DMS114 treated with DMSO at 0.1 percent for 48 hours (cell line): ENCODE results near the gene NR2C2.

Experiments
- DNase-seq: peaks from one replicate; lab custom pipeline; 2025; ENCODE audit not compliant: unreplicated experiment; lab: John Stamatoyannopoulos, UW

NR2C2 gene

DNA sequence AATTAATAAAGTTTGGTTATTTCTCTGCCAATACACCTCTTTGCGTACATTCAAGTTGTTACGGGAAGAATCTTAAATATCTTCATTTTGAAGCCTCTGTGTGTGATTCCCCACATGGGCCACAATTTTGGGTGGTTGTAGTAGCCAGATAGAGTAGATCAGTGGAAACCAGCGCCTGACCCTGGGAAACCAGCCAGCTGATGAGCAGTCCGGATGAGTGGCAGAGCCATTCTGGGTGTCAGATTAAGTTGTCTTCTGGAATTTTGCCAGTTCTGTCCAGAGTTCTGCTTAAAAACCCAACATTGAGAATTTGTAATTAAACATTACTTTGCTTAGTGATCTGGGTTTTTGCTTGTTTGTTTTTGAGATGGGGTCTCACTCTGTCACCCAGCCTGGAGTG, 68.1 kb downstream of the NR2C2 start:
- no peak for DNase-seq

DNA sequence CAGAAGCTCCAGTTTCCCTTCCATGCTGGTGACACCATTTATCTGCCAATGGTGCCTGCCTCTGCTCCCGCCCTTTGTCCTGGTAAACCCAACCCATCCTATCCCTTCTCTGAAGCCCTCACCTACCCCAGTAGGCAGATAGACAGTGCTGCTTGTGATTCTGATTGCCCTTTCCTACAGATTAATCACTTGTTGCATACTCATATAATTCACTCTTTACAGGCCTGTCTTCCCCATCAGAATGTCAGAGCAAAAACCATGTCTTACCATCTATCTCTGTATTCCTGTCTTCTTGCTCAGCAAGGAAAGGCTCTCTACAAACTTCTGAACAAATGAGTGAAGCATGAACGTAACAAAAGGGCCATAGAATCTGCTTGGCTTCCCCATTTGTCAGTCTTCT, 69.8 kb downstream of the NR2C2 start:
- DNase-seq, result no peak

DNA sequence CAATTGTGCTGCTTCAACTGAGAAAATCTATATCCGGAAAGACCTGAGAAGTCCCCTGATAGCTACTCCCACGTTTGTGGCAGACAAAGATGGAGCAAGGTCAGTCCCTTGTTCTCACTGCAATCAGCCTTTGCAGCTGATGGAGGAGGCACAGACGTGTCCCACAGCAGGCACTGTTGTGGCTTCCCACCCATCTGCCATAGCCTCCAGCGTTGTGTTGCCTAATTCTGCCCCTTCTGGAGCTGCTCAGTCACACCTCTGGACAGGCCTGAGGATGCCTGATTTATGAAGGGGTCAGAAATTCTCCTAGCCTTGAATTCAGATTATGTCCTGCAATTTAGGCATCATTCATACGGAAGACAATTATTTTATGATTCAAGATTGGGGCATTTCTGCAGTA, 75.9 kb downstream of the NR2C2 start:
- DNase-seq, result no peak

DNA sequence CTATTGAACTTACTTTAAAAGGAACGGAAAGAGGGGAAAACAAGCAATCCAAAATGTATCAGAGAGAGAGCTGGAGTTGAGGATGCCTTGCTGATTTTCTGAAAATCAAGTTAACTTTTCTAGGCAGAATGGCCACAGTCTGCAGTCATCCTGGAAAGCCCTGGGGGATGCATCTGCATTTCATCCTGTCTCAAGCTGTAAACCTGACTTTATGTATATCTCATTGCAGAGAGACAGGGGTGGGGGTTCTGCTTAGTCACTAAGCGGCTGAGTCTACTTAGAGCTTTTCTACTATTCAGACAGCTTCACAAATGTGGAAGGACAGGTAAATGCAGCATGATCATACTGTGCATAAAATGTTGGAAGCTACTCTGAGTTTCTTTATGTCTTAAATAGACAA, 76.3 kb downstream of the NR2C2 start:
- DNase-seq, result no peak

DNA sequence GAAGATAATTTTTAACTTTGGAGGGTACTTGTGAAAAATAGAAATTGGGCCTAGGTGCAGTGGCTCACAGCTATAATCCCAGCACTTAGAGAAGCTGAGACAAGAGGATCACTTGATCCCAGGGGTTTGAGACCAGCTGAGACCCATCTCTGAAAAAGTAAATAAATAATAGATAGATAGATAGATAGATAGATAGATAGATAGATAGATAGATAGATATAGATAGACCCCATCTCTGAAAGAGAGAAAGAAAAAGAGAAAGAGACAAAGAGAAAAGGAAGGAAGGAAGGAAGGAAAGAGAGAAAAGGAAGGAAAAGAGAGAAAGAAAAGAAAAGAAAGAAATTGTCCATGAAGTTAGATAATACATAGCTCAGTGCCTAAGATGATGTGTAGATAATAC, 82.2 kb downstream of the NR2C2 start:
- no peak for DNase-seq

DNA sequence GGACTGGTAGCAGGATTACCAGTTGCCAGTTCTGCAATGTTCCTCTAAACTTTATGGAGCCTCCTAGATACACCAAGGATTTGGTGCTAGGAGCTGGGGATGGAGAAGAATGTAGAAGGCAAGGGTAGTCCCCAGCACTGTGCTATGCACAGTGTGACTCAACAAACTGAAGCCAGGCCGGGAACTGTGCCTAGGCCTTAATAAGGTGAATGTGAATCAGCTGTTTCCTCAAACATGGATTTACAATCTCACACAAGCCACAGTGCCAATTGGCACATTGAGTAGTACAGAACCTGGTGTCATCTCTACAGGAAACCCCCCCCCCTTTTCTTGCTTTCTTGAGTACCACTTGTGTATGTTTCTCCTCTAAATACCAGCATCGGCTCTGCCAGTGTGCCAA, 85.3 kb downstream of the NR2C2 start:
- DNase-seq, result no peak

DNA sequence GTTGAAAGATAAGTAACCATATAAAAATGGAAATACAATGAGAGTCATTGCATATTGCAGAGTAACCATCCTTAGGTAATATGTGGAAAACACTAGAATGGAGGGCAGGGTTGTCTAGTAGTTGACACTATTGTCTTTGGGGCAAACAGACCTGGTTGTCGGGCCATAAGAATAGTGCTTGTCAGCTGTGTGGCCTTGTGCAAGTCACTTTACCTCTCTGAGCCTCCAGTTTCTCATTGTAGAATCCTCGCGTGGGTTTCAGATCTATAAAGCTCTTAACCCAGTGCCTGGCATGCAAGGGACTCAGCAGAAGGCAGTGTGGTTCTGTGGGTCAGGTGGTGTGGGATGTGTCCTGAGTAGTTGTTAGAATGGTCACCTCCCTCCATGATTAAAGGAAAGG, 85.7 kb downstream of the NR2C2 start:
- no peak for DNase-seq

DNA sequence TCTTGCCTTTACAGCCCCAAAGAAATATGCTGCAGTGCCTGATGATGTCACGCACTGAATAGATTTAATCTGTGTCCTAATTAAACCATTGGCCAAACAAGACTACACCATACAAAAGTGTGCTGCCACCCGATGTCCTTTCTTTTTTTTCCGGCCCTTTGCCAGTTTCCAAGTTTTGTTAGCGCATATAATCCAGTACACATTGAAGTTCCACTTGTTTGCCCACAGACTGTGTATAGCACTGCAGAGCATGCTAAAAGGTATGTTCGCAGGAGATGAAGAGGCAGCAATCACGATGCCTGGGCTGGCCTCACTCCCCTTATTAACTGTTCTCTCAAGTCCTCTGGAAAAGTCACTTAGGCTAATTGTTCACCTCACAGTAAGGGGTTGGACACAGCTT, 90.9 kb downstream of the NR2C2 start:
- DNase-seq, result no peak

DNA sequence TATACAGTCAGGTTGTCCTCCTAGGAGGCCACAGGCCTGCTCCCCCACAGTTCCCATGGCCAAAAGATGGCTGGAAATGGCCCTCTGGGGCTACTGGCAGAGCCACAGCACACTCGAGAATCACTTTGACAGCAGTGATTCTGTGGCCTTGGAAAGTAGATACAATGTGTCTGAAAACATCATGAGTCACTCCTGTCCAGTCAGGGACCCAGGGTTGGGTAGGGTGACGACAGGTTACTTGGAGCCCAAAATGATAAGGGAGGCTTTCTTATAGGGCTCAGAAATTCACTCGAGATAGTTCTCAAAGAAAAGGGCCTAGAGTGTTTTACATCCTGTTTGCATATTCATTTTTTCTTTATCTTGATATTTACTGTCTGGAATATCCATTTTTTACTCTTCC, 93.5 kb downstream of the NR2C2 start:
- DNase-seq, result no peak

DNA sequence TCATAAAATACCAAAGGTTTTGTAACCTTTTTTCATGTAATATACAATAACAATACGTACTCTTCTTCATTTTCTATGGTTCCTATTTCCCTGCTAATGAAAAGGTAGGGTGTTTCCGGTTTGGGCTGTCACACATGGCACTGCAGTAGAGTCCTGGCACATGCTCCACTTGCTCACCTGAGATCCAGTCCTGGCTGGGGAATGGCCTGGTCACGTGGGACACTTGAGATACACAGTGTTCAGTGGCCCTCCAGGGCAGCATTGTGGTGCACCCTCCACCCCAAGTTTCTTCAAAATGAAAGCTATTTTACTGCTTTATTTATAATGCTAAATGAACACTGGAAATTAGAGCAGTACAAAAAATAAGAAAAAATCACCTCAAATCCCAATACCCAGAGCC, 94.6 kb downstream of the NR2C2 start:
- no peak for DNase-seq

DNA sequence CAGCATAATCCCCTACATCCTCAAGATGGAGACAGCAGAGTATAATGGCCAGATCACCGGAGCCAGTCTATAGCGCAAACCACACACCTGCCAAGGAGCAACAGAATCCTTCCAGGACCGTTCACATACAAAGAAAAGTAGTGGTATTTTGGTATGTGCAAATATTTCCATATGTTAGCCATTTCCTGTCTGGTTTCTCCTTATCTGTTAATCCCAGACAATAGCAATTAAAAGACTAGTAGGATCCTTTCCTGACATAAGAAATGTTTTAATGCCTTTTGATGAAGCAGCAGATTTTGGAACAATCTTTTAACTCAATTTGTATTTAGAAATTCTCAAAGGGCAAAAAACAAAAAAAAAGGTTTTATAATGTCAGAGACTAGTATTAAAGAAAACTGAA, 95.6 kb downstream of the NR2C2 start:
- no peak for DNase-seq

DNA sequence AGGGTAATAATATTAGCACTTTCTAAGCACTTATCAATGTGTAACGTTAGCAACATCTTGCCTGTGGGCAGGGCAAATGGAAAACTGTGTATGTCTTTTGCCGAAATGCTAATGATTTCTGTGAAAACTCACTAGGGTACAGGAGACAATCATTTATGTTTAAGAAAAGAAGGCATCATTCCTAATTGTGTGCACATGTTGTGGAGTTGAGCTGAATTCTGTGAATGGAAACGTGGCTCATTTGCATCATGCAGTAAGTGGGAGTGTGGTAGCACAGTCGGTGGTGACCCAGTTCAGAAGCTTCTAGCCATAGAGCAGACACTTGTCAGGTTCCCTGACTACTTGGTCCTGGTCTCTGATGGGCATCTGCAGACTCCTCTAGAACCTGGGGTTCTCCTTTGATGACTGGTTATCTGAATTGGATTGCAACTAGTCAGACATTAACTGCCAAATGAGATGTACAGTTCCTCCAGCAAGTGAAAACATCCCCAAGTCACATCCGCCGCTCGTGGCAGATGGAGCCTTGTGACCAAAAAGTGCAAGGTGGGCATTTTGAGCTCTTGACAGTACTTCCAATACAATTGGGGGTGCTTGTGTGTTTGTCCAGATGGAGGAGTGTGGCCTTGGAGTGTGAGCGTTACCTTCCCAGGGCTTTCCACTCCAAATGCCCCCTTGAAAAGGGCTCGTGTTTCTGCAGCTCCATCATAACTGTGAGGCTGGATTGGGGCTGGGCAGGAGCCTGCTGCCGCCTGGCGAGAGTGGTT, 96.2 kb downstream of the NR2C2 start:
- DNase-seq, result no peak

DNA sequence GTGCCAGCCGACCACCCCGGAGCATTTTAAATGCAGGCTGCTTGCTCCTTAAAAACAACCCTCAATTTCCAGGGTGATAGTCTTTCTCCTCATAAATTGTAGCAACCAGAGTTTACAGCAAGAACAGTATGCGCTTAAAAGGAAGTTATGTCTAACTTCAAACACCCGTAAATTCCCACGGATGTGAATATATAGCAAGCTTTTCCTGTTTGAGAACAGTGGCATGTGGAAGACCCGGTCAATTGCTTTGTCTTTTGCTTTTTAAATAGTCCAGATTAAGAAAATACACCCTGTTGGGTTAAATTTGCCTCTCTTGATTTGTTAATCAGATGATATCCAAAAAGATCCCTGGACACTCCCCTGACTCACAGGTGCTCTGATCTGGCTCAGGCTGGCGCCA, 96.9 kb downstream of the NR2C2 start:
- DNase-seq, result no peak

DNA sequence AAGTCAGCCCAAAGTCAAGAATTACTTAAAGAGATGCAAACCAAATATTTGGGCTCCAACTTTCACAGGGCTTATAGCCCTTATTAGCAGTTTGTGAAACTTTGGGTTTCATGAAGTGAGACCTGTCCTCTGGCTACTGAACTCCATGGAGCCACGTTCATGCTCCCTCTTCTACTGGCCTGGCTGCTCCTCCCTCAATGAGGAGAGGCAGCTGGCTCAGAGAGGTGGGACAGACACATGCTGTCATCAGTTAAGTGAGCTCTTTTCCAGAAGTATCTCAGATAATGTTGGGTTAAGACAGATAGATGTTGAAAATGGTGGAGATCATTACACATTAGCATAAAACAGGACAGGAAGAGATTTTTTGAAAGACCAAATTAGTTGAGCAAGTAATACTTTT, 98.3 kb downstream of the NR2C2 start:
- DNase-seq, result no peak

DNA sequence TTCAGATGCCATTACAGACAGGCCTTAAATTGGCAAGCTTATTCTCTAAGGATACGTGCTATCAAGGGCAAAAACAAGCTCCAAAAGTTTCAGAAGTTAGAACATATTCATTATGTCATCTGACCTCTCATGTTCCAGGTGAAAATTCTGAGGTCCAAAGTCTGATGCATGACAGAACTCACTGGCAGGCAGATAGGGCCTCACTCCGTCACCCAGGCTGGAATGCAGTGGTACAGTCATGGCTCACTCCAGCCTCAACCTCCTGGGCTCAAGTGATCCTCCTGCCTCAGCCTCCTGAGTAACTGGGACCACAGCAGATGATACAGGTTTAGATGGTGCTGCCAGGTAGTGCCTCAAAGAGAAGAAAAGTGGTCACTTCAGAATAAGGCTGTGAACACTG, 102.2 kb downstream of the NR2C2 start:
- no peak for DNase-seq

DNA sequence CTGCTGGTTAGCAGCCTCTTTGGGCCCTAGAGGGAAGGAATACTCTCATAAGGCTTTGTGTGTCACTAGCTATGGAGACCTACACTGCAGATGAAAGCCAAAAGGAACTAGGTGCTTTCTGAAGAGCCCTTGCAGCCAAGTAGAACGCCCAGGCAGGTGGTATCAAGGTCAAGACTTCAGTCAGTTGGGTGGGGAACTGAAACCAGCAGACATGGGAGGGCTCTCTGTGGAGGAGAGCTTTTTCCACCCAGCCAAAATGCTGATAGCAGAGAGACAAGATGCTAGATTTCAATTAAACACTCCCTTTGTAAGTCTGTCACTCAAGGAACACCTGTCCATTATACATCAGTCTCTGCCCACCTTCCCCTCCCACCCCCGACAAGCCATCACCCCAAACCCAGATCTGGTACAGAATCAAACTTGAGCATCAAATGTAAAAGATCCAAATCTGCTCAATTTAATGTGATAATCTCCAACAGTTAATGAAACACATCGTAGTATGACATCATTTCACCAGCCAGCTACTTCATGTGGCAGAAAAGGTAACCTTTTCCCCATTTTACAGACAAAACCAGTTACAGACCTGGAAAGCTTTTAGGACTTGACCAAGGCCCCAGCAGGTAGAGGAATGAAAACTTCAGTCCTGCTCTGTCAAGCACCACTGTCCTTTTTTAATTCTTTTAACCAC, 103.2 kb downstream of the NR2C2 start:
- DNase-seq, result no peak

DNA sequence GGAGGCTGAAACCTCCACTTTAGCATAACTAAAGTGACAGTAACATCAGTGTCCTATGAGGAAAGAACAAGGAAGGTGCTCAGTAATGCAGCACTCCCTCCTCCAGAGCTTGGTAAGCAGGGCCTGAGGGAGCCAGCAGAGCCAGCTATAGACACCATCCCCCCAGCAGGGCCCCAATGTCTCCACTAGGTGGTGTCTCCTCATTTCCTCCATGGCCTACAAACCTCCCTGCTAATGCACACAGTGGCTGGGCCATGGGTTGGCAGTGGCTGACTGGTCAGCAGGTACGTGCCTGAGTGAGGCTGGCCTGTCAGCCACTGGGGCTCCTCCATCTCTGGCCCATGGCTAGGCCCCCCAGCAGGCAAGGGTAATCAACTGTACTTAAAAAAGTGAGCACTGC, 104.1 kb downstream of the NR2C2 start:
- peak; percentile 12 for DNase-seq

DNA sequence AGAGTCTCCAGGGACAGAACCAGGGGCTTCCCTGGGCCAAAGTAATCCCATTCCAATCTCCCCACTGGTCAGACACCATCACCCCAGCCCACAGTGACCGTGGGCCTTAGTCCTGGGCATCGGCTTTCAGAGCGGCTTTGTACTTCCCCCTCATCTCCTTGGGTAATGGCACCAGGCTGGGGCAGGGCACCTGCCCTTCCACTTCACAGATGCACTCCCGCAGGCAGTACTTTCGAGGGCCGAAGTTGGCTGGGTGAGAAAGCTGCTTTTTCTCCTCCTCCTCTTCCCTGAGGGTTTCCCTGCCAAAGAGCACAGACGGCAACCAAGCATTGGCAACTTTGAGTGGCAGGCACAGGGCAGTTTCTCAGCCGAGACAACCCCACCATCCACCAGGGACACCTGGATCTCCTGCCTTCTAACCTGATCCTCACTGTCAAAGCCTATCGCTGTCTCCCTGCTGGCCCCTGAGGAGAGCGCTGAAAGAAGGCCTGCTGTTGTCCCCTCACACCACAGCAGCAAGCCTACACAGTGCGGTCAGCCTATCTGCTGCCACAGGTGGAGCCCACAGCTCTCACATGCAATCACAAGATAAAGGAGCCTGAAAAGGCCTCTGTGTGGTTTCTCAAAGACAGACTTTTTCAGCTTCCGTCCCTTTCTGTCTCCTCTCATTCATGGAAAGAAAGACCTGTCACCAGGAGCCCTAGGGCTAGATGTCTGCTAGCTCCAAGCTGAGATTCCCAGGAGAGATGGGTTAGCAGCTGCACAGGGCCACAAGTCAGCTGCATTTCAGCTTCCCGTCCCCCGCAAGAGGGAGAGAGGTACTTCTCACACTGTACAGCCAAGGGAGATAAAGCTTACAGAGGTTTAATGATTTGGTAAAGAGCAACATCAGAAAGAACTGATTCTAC, 105.2 kb downstream of the NR2C2 start:
- DNase-seq, result no peak

DNA sequence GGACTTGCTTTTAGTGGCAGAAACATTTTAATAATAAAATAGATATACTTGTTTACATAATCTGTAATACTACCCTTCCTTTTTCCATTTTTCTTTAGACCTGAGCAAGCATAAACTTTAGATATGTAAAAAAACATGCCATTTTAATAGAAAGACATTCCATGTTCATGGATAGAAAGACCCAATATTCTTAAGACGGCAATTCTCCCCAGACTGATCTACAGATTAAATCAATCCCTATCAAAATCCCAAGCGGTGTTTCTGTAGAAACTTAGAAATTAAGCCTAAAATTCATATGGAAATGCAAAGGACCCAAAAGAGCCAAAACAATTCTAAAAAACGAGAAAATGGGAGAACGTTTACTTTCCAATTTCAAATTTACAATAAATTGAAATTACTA, 106.2 kb downstream of the NR2C2 start:
- no peak for DNase-seq

DNA sequence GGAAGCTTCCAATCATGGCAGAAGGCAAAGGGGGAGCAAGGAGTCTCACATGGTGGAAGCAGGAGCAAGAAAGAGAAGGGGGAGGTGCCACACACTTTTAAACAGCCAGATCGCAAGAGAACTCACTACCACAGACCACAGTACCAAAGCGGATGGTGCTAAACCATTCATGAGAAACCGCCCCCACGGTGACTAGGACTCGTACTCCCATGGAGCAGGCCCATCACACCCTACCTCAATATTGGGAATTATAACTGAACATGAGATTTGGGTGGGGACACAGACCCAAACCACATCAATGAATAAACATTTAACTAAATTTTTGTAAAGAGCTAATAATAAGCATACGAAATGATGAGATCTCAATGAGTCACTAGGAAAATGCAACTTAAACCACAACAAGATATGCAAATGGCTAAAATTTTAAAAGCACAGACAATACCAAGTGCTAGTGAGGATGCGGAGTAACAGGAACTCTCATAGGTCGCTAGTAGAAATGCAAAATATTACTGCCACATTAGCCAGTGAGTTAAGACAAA, 107.7 kb downstream of the NR2C2 start:
- DNase-seq, result no peak

DNA sequence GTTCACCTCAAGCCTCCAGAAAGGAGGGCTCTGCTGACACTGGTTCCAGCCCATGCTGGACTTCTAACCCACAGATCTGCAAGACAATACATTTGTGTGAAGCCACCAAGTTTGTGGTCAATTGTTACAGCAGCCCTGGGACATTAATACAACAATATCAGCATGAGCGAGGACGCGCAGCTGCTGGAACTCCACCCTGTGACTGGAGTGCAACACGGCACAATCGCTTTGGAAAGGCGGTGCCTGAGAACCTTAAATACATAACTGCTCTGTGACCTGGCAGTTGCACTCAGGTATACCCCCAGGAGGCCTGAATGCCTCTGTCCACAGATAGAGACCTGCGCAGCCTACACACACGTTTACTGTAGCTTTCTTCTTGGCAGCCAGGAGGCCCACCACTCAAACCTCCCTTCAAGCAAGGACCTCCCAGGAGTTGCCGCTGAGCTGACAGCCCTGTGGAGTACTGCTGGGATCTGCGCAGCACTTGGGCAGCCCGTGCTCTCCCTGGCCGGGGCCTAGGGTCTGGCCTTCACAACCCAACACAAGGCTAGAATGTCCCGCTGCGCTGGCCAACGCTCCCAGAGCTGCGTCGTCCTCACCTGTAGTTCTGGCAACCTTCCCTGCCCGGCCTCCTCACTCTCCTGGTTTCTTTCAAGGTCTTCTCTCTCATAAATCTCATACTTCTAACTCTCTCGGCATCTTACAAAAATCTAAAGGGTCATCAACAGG, 109.5 kb downstream of the NR2C2 start:
- no peak for DNase-seq
